GM19372 (cell line): ENCODE results near the gene PPP1R17.

Experiments used
- ATAC-seq: cut with Tn5 transposase; IDR thresholded peaks from one replicate; pipeline ENCODE4 v1.9.1; 2021; ENCODE audit warnings: mild to moderate bottlenecking, low read depth, moderate library complexity; ENCODE audit not compliant: unreplicated experiment

PPP1R17 gene

GRCh38 chr7:31695859-31696614 is 9.0 kb downstream of the PPP1R17 start:
- no peak for ATAC-seq

GRCh38 chr7:31699050-31699449 is 12.0 kb downstream of the PPP1R17 start:
- ATAC-seq, result no peak

GRCh38 chr7:31702354-31702753 is 15.3 kb downstream of the PPP1R17 start:
- no peak for ATAC-seq

GRCh38 chr7:31705377-31705776 is 18.4 kb downstream of the PPP1R17 start:
- ATAC-seq, result no peak

GRCh38 chr7:31707089-31707488 is 20.1 kb downstream of the PPP1R17 start:
- no peak for ATAC-seq

GRCh38 chr7:31710171-31710570 is 23.2 kb downstream of the PPP1R17 start:
- no peak for ATAC-seq

- ATAC-seq, result no peak
Observed at GRCh38 chr7:31716355-31716754, 29.3 kb downstream of the PPP1R17 start.

- ATAC-seq, result no peak
Observed at GRCh38 chr7:31720366-31720765, 33.4 kb downstream of the PPP1R17 start.

- no peak for ATAC-seq
Observed at GRCh38 chr7:31724696-31725095, 37.7 kb downstream of the PPP1R17 start.

- no peak for ATAC-seq
Observed at GRCh38 chr7:31729195-31729804, 42.3 kb downstream of the PPP1R17 start.

- no peak for ATAC-seq
Observed at GRCh38 chr7:31734456-31734855, 47.4 kb downstream of the PPP1R17 start.

GRCh38 chr7:31735991-31736982 is 49.3 kb downstream of the PPP1R17 start:
- ATAC-seq, result no peak

- ATAC-seq, result no peak
Observed at GRCh38 chr7:31741852-31742251, 54.8 kb downstream of the PPP1R17 start.

- peak; percentile 93 for ATAC-seq
Observed at GRCh38 chr7:31744294-31744874, 57.4 kb downstream of the PPP1R17 start.

GRCh38 chr7:31747553-31747952 is 60.5 kb downstream of the PPP1R17 start:
- no peak for ATAC-seq

- ATAC-seq, result no peak
Observed at GRCh38 chr7:31748084-31748483, 61.1 kb downstream of the PPP1R17 start.

GRCh38 chr7:31751726-31752125 is 64.7 kb downstream of the PPP1R17 start:
- ATAC-seq, result no peak
